GM19438 (cell line): ENCODE data around the gene AURKA.
"Not testable (repeated sequence)": the region's sequence is repeated elsewhere in the genome, so short reads cannot be mapped to it uniquely, and the experiment has no call there.

Experiments used
- ATAC-seq: cut with Tn5 transposase; IDR thresholded peaks from one replicate; pipeline ENCODE4 v1.9.1; 2021; ENCODE audit warnings: low read depth; ENCODE audit not compliant: unreplicated experiment

Gene AURKA

GRCh38 chr20:56360908-56361205 is 31.2 kb downstream of the AURKA start:
- ATAC-seq: no peak

- no peak for ATAC-seq
Measured at GRCh38 chr20:56360133-56360907, 31.7 kb downstream of the AURKA start.

DNA sequence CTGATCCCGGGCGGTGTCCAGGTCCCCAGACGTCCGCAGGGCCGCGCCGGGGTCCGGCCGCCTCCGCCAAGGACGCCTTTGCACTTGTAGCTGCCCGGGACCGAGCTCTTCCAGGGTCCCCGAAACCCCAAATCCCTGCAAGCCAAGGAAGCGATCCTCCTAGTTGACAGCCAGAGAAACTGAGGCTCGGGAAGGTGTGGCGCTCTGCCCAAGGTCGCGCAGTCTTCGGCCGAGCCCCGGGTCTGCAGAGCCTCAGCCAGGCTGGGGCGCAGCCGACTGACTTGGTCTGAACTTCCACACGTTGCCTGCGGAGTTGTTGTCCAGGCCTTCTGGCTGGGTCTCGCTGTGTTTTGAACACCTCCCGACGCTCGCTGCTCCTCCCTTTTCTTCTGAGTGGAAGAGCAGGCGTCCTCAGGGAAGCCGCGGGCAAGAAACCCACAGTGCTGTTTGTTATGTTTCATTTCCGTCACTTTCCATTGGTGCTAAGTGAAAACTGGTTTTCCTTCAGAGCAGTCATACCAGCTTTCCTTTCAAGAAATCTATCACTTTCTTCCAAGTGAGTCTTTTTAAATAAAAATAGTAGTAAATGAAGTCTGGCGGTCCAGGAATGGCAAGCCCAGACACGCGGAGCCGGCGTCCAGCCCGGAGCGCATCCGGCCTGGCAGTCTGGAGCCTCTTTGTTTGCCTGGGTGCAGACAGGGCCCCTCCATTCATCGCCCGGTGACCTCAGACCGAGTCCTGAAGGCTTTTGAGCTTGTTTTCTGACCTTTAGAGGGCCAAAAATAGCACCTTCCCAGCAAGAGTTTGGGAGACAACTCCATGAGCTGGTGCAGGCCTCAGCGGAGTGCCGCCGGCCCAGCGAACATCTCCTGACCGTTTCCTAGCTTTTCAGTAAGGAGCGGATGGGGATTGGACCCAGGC is 32.5 kb downstream of the AURKA start:
- peak; percentile 43 for ATAC-seq

GRCh38 chr20:56358600-56359211 is 33.3 kb downstream of the AURKA start, which contains the start of gene FAM210B:
Gene FAM210B (plus strand): TSS chr20:56358974. CDS start chr20:56359006, 32 bp downstream.
- peak; percentile 91 for ATAC-seq

DNA sequence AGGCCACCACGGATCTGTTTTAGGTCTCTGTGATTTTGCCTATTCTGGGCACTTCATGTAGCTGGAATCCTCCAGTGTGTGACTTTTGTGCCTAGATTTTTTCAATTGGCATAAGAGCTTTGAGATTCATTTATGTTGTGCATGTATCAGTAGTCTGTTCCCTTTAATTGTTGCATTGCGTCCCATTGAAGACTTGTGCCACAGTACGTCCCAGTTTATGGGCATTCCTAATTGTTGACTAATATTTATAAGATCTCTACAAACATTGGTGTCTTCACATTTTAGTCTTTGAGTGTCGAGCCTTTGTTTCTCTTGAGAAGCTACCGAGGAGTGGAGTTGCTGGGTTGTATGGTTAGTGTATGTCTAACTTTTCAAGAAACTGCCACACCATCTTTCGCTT is 33.9 kb downstream of the AURKA start:
- ATAC-seq: no peak

GRCh38 chr20:56353356-56353755 is 38.7 kb downstream of the AURKA start:
- no peak for ATAC-seq

GRCh38 chr20:56352345-56353055 is 39.5 kb downstream of the AURKA start:
- ATAC-seq: no peak

GRCh38 chr20:56350842-56351241 is 41.2 kb downstream of the AURKA start:
- no peak for ATAC-seq

DNA sequence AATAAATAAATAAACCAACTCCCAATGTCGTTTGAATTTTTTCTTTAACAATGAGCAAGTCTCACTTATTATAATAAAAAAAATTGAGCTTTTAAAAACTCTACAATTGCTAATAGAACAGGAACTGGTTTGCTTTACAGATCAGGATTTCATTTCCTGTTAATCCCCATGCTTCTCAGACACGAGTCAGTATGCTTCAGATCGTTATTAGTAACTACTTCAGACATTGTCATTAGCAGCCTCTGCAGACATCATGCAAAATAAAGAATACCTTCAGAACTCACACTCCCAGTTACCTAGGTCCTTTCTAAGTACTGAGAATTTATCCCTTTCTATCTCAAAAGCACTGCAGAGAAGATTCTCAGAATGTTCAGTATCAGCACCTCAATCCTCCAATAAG is 43.3 kb downstream of the AURKA start:
- no peak for ATAC-seq

DNA sequence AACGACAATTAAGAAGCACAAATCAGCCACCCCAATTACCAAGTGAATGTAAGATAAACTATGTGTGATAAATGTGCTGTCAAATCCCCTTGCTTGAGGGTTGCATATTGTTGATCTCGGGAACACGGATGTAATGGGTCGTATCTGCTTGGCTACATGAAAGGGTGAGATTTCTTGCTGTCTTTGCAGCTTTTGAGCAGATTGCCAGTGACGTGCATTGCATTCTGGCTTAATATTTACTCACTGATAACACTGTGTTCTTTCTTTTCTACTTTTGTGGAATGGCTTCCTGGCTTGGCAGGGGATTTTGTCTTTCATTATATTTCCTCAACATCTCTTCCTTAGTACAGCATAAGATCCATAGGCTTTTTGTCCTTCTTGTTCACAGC is 43.7 kb downstream of the AURKA start:
- no peak for ATAC-seq

GRCh38 chr20:56347628-56348304 is 44.2 kb downstream of the AURKA start:
- no peak for ATAC-seq

DNA sequence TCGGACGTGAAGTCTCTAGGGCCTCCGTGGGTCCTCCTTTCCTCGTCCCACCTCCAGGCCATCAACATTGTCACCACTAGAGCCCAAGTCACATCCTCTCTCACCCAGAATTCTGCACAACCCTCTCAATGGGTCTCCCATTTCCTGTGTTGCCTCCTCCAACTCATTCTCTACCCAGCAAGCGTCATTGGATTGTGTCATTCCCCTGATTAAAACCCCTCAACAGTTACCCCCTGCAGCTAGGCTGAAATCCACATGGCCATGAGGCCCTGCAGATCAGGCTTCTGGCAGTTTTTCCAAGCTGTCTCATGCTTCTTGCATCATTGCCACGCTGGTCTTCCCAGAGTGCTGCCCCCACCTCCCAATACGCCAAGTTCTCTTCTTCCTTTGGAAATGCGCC is 46.1 kb downstream of the AURKA start:
- ATAC-seq: no peak

GRCh38 chr20:56343861-56344381 is 48.1 kb downstream of the AURKA start:
- no peak for ATAC-seq

GRCh38 chr20:56342783-56343182 is 49.2 kb downstream of the AURKA start:
- ATAC-seq: no peak

- ATAC-seq: not testable (repeated sequence)
Measured at GRCh38 chr20:56336709-56337108, 55.3 kb downstream of the AURKA start.

DNA sequence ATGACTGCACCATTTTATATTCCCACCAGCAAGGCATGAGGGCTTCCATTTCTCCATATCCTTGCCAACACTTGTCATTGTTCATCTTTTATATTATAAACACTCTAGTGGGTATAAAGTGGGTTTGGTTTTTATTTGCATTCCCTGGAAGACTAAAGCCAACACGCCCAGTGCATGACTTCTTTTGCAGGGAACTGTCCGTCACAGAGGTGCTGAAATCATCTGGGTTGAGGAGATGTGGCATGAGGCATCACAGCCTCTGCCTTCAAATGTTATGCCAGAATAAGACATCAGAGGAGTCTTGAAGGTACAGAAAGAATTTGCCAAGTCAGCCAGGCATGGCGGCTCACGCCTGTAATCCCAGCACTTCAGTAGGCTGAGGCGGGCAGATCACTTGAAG is 63.2 kb downstream of the AURKA start:
- ATAC-seq: no peak

DNA sequence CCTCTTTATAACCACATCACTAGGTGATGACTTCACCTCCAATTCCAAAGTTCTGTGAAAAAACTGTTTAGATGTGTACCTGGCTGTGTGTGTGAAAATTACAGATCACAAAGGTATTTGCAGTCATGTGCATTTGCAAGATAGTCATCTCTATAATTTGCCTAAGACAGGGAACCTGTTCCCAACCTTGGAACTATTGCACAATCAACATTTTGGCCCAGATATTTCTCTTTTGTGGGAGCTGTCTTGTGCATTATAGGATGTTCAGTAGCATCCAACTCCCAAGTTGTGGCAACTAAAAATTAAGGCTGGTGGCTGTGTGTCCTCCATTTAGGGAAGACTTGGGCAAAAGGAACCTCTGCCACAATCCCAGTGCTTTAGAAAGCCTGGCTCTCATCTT is 67.2 kb downstream of the AURKA start:
- no peak for ATAC-seq

- ATAC-seq: no peak
Measured at GRCh38 chr20:56323656-56324055, 68.4 kb downstream of the AURKA start.

- no peak for ATAC-seq
Measured at GRCh38 chr20:56323206-56323605, 68.8 kb downstream of the AURKA start.

GRCh38 chr20:56322681-56323080 is 69.3 kb downstream of the AURKA start:
- ATAC-seq: no peak
